SK-N-SH (cell line): Measurements from ENCODE around the gene CCR6. TPM values are rescaled to one million over a fixed set of nuclear protein-coding genes. Genes with fewer than 3 reads are reported as not detected.

Experiments
- CTCF ChIA-PET: fragments of 300-600, 350-600 bp; formaldehyde crosslinking; extraction: SDS; loops from one replicate; lab custom pipeline; 2021; lab: Yijun Ruan, JAX
- POLR2A ChIA-PET: fragments of 350-600 bp; sonication (Branson Sonifier 250); formaldehyde crosslinking; extraction: SDS; loops from one replicate; lab custom pipeline; 2020; ENCODE audit warnings: antibody characterized with exemption, inconsistent platforms; lab: Yijun Ruan, JAX
- DNase-seq: peaks from one replicate; pipeline ENCODE4 v3.0.0; 2012
- H2AFZ ChIP-seq: fragments of 200-600 bp; sonication (generic); 2 replicates; pipeline ENCODE4 v1.8.1; 2016; ENCODE audit warnings: antibody characterized with exemption, mild to moderate bottlenecking, low read depth
- H3F3A ChIP-seq: fragments of 200-600 bp; sonication (generic); replicated peaks from 2 replicates; pipeline ENCODE3; 2016; ENCODE audit warnings: antibody characterized with exemption, mild to moderate bottlenecking; ENCODE audit not compliant: insufficient read depth
- H3K27ac ChIP-seq, 2 experiments: fragments of 200-500 bp in 1 of 2; fragments of 200-600 bp in 1 of 2; sonication (Bioruptor generic) in 1 of 2; sonication (generic), shearing (Covaris generic) in 1 of 2; 2 replicates each; pipeline versions ENCODE4 v1.5.1 to v1.6.1; 2014 to 2016; ENCODE audit warnings: low read depth in 2 of 2, inconsistent platforms in 1 of 2, low read length in 1 of 2, mild to moderate bottlenecking in 1 of 2, mixed read lengths in 1 of 2
- H3K27me3 ChIP-seq: fragments of 200-600 bp; sonication (generic), shearing (Covaris generic); 2 replicates; pipeline ENCODE4 v1.6.1; 2016; ENCODE audit warnings: mixed run types; ENCODE audit not compliant: insufficient read depth
- H3K36me3 ChIP-seq, 2 experiments: fragments of 200-500 bp in 1 of 2; fragments of 200-600 bp in 1 of 2; sonication (Bioruptor generic) in 1 of 2; sonication (generic) in 1 of 2; replicated peaks in 1 of 2; 2 replicates each; pipeline versions ENCODE3 to v1.5.1; 2014 to 2016; ENCODE audit warnings: low read length in 1 of 2, mild to moderate bottlenecking in 1 of 2; ENCODE audit not compliant: insufficient read depth in 2 of 2, control insufficient read depth in 1 of 2
- H3K4me1 ChIP-seq, 2 experiments: fragments of 200-500 bp in 1 of 2; fragments of 200-600 bp in 1 of 2; sonication (Bioruptor generic) in 1 of 2; sonication (generic), shearing (Covaris generic) in 1 of 2; 2 replicates each; pipeline versions ENCODE4 v1.5.1 to v1.6.1; 2014 to 2016; ENCODE audit warnings: low read depth in 1 of 2, low read length in 1 of 2, mixed run types in 1 of 2; ENCODE audit not compliant: insufficient read depth in 2 of 2, control insufficient read depth in 1 of 2
- H3K4me2 ChIP-seq: fragments of 200-600 bp; sonication (generic), shearing (Covaris generic); 2 replicates; pipeline ENCODE4 v1.6.1; 2017; ENCODE audit warnings: mixed run types
- H3K4me3 ChIP-seq, 2 experiments: fragments of 200-500 bp in 1 of 2; fragments of 200-600 bp in 1 of 2; sonication (Bioruptor generic) in 1 of 2; sonication (generic), shearing (Covaris generic) in 1 of 2; 2 replicates each; pipeline versions ENCODE4 v1.5.1 to v1.8.1; 2014 to 2016; ENCODE audit warnings: low read depth in 2 of 2, inconsistent platforms in 1 of 2, low read length in 1 of 2, mild to moderate bottlenecking in 1 of 2, mixed read lengths in 1 of 2, moderate library complexity in 1 of 2
- H3K79me2 ChIP-seq: fragments of 200-600 bp; sonication (generic); 2 replicates; pipeline ENCODE4 v1.8.1; 2017; ENCODE audit warnings: mild to moderate bottlenecking; ENCODE audit not compliant: insufficient read depth
- H3K9ac ChIP-seq: fragments of 200-600 bp; sonication (generic); 2 replicates; pipeline ENCODE4 v1.6.1; 2017; ENCODE audit warnings: mixed run types
- H3K9me2 ChIP-seq: fragments of 200-600 bp; sonication (generic); 2 replicates; pipeline ENCODE4 v1.6.1; 2017; ENCODE audit warnings: mixed run types
- H3K9me3 ChIP-seq: fragments of 200-600 bp; sonication (generic); 2 replicates; pipeline ENCODE4 v1.6.1; 2017; ENCODE audit warnings: mixed run types, mild to moderate bottlenecking, moderate library complexity
- H4K20me1 ChIP-seq: fragments of 200-600 bp; sonication (generic); 2 replicates; pipeline ENCODE4 v1.6.1; 2017; ENCODE audit warnings: mild to moderate bottlenecking, mixed run types; ENCODE audit not compliant: insufficient read depth
- EZH2phosphoT487 ChIP-seq: fragments of 200-600 bp; sonication (generic); IDR thresholded peaks from 2 replicates; pipeline ENCODE4 v1.6.1; 2017; ENCODE audit warnings: low read depth, mixed run types, mild to moderate bottlenecking, antibody characterized with exemption, moderate library complexity, borderline replicate concordance
- FOXJ3 ChIP-seq: sonication (generic); formaldehyde crosslinking; IDR thresholded peaks from 2 replicates; pipeline ENCODE4 v1.5.1; 2020; ENCODE audit warnings: mild to moderate bottlenecking, missing genetic modification reagents
- IRF3 ChIP-seq: fragments of 150-350 bp; IDR thresholded peaks from 2 replicates; pipeline ENCODE4 v1.6.1; 2016; ENCODE audit warnings: mild to moderate bottlenecking, low read depth, low read length
- MXI1 ChIP-seq: IDR thresholded peaks from 2 replicates; pipeline ENCODE4 v1.6.1; 2012; ENCODE audit warnings: mild to moderate bottlenecking, low read depth, low read length, improper control_type of control experiment
- PBX3 ChIP-seq: IDR thresholded peaks from 2 replicates; pipeline ENCODE4; 2012
- RCOR1 ChIP-seq: fragments of 150-350 bp; IDR thresholded peaks from 2 replicates; pipeline ENCODE4 v1.6.1; 2017; ENCODE audit warnings: antibody characterized with exemption, low read length
- REST ChIP-seq: IDR thresholded peaks from 2 replicates; pipeline ENCODE4 v1.6.1; 2012; ENCODE audit warnings: mild to moderate bottlenecking, low read depth, low read length, moderate library complexity
- RFX5 ChIP-seq: IDR thresholded peaks from 2 replicates; pipeline ENCODE4 v1.6.1; 2012; ENCODE audit warnings: mild to moderate bottlenecking, improper control_type of control experiment, low read length
- RXRA ChIP-seq: IDR thresholded peaks from 2 replicates; pipeline ENCODE4 v1.4.0; 2012; ENCODE audit warnings: low read depth, mild to moderate bottlenecking, borderline replicate concordance
- SIN3A ChIP-seq: IDR thresholded peaks from 2 replicates; pipeline ENCODE4 v1.6.1; 2012; ENCODE audit warnings: low read depth, mild to moderate bottlenecking, low read length, moderate library complexity, borderline replicate concordance
- TAF1 ChIP-seq: IDR thresholded peaks from 2 replicates; pipeline ENCODE4 v1.6.1; 2012; ENCODE audit warnings: low read depth, mild to moderate bottlenecking, low read length, moderate library complexity, borderline replicate concordance
- USF1 ChIP-seq: IDR thresholded peaks from 2 replicates; pipeline ENCODE4 v1.4.0; 2012; ENCODE audit warnings: low read depth, borderline replicate concordance
- ZBTB33 ChIP-seq: IDR thresholded peaks from 2 replicates; pipeline ENCODE4 v1.4.0; 2012; ENCODE audit warnings: low read depth, borderline replicate concordance
- WGBS: methylation state at CpG from one replicate; pipeline ENCODE4 v1.1.6; 2017; ENCODE audit warnings: low lambda C conversion rate; 5-methylcytosine and 5-hydroxymethylcytosine counted together
- polyA plus RNA-seq, 3 experiments: library from polyadenylated mRNA; depleted of rRNA; stranded (reverse); fragments of >200 nt; gene quantifications; 2 replicates each; pipeline ENCODE4 v1.2.3, GENCODE V29; 2012

The CCR6 gene
- polyA plus RNA-seq, 1 of the 3 experiments (the other 2 are of a cell fraction), result not detected

- TF ChIP-seq REST, result no peak
Observed at GRCh38 chr6:167111597-167111996, 11.3 kb upstream of the CCR6 start (continued).

- WGBS, result 31% methylated on average over 8 of the region's 8 CpGs
- POLR2A ChIA-PET, result no interaction called here
- Histone ChIP-seq H3K4me2 (no peak overlapping the region), H2AFZ (no peak overlapping the region), H4K20me1 (no peaks in the 10 kb centered on the region), H3K36me3 (no peaks in the 10 kb centered on the region), H3K79me2 (no peaks in the 10 kb centered on the region), H3K9me2 (no peaks in the 10 kb centered on the region), H3K27ac (no peak overlapping the region), H3K27me3 (no peaks in the 10 kb centered on the region), H3K4me3 (no peak overlapping the region), H3K9me3 (no peaks in the 10 kb centered on the region), H3F3A (no peaks in the 10 kb centered on the region), H3K4me1 (peaks cover 0 to 4% of the 10 kb centered on the region in 2 experiments; a peak in 1 of 4 replicates), H3K9ac (no peak overlapping the region)
- TF ChIP-seq MXI1 (no peak), USF1 (no peak), RXRA (no peak), SIN3A (no peak), PBX3 (no peak), TAF1 (no peak), IRF3 (no peak), RCOR1 (no peak), RFX5 (no peak), FOXJ3 (CRISPR knock-in tag) (no peak), EZH2phosphoT487 (no peak), ZBTB33 (no peak)
- CTCF ChIA-PET, result no interaction called here
- no peak for DNase-seq
Observed at GRCh38 chr6:167112421-167112820, 10.5 kb upstream of the CCR6 start.
